ENCODE measurements around the gene SERTM1.
A peak's percentile ranks its signal among the peaks of the same experiment; 100 is the strongest.

SERTM1 gene

DNA sequence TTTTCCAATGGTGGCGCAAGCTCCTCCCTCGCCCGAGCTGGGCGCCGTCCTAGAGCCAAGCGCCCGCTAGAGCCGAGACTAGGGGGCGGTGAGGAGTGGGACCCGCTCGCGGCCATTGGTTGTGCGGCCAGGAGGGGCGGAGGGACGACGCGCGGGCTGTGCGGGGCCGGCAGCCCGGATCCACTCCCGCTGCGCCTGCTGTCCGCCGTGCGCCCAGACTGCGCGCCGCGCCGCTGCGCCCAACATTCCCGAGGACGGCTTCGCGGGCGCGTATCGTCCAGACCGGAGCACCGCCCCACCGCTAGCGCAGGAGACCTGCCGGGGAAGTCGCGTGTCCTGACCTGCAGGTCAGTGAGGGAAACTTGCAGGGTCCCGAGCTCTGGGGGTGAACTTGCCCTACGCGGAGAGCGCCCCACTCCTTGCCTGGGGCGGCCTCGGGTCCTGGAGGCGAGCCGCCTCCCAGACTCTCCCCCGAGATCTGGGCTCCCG is at the start of gene SERTM1:
Gene SERTM1 (plus strand): TSS at position 183 of the 489 bp plus-strand sequence. CDS start 21,059 bp downstream, outside the sequence.
- TF ChIP-seq, protein P1, sequence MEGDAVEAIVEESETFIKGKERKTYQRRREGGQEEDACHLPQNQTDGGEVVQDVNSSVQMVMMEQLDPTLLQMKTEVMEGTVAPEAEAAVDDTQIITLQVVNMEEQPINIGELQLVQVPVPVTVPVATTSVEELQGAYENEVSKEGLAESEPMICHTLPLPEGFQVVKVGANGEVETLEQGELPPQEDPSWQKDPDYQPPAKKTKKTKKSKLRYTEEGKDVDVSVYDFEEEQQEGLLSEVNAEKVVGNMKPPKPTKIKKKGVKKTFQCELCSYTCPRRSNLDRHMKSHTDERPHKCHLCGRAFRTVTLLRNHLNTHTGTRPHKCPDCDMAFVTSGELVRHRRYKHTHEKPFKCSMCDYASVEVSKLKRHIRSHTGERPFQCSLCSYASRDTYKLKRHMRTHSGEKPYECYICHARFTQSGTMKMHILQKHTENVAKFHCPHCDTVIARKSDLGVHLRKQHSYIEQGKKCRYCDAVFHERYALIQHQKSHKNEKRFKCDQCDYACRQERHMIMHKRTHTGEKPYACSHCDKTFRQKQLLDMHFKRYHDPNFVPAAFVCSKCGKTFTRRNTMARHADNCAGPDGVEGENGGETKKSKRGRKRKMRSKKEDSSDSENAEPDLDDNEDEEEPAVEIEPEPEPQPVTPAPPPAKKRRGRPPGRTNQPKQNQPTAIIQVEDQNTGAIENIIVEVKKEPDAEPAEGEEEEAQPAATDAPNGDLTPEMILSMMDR (IDR thresholded peaks at IDR 0.05; ENCODE audit: low read depth, low read length, missing control alignments) = no peak
- H3K4me3 ChIP-seq (ENCODE audit: low read depth, low read length) = peak within 1 kb of the TSS; percentile 48
- in situ Hi-C loops (cut with HindIII; ENCODE audit: low sequenced_read_pairs) = no loop called here
- DNase-seq (ENCODE audit: low read depth) = no peak

DNA sequence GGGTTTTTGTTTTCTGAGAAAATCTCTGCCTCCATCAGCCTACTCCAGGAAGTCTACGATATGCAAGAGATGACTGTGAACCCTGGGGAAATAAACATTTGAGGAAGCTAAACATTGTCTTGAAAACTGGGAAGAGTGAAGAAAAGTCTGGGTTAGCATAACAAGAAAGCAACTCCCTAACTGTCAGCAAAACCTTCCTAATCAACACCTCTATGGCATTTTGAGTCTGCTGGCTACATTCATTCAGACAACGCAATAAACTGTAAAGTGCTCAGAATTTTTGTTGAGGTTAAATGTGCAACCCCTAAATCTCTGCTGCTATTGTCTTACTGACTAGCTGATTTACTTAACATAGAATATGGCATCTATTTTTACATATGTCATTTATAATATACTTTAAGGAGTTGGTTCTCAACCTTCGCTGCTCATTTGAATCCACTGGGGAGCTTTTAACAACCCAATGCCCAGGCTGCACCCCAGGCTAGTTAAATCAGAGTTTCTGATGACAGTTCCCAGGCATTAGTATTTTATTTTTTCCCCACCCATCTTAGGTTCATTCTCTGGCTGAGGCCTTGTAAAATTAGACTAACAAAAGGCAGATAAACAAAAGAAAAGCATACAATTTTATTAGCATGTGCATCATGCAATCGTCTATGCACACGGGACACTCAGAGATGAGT is 45.3 kb upstream of the SERTM1 start:
- no peak overlapping the region for H3K4me3 ChIP-seq (ENCODE audit: low read depth, low read length)
- in situ Hi-C loops (cut with HindIII; ENCODE audit: low sequenced_read_pairs) = no loop called here
- no peak for DNase-seq (ENCODE audit: low read depth)
- TF ChIP-seq, protein P1 (IDR thresholded peaks at IDR 0.05; ENCODE audit: low read depth, low read length, missing control alignments) = no peak

DNA sequence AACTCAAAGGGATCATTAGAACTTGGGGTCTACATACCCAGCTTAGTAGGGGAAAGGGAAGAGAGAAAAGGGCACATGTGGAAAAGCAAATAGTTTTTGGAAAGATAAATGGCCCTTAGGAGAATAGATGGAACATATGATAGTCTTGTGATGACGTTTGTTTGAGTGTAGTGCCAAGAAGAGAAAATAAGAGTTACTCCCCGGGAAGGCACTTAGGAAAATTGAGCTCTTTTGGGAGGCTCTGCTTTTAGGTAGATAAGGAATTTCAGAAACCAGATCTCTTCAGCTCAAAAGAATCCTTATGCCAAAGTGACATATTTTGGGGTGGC is 44.8 kb upstream of the SERTM1 start:
- DNase-seq (ENCODE audit: low read depth) = no peak
- in situ Hi-C loops (cut with HindIII; ENCODE audit: low sequenced_read_pairs) = no loop called here
- no peak overlapping the region for H3K4me3 ChIP-seq (ENCODE audit: low read depth, low read length)
- TF ChIP-seq, protein P1 (IDR thresholded peaks at IDR 0.05; ENCODE audit: low read depth, low read length, missing control alignments) = no peak

DNA sequence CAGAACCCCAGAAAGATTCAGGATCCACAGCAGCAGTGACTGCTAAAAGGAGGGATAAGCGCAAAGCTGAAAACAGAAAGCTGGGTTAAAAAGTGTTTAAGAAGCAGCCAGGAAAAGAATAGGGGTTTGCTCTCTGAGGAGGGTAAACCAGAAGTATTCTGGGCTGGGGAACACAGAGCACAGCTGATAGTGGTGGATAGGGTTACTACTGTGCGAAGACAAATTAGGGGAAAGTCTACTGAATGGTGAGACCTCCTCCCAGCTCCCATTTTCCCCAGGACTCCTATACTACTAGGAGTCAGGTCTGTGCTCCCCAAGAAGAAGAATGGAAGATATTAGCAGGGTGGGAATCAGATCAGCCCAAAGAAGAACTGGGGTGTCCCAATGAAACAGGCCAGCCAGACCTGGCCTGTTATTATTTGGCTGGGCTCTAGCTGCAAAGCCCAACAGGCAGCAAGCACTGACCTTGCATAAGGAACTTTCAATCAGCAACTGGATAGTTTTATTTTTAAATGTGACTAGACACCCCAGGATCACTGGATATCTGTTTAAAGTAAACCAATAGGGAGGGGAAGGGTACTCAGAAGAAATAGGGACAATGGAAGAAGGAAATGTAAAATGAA is 43.5 kb upstream of the SERTM1 start:
- TF ChIP-seq, protein P1 (IDR thresholded peaks at IDR 0.05; ENCODE audit: low read depth, low read length, missing control alignments) = no peak
- H3K4me3 ChIP-seq (ENCODE audit: low read depth, low read length) = no peak overlapping the region
- DNase-seq (ENCODE audit: low read depth) = no peak
- in situ Hi-C loops (cut with HindIII; ENCODE audit: low sequenced_read_pairs) = no loop called here

DNA sequence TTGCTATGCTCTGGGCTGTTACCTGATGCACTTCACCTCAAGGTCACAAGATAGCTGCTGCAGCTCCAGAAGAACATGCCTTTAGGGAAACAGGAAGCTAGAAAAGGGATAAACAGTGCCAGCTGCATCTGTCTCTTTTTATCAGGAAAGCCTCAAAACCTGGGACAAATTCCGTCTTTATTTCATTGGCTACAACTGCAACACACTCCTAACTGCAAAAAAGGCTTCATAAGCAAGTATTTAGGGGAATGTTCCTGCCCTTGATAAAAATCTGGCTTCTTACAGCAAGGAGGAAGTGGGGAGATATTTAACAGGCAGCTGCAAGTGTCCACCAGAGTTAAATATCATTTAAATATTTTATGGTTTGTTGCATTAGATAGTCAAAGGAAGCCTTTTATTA is 34.2 kb upstream of the SERTM1 start:
- in situ Hi-C loops (cut with HindIII; ENCODE audit: low sequenced_read_pairs) = no loop called here

DNA sequence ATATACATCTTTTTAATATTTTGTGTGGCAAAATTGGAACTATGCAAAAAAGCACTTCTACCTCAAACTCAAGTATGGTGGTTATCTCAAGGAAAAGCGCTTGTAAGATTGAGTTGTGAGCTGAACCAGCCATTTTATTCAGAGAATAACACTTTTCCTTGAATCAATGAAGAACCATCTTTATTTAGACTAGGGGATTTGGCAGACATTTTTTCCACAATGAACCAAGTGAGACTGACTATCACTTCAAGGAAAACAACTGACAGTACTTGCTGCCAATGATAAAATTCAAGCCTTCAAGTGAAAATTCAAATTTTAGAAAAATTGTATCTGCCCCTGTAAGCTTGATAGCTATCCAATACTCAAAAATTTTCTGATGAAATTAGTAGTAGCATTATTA is 23.2 kb upstream of the SERTM1 start:
- H3K4me3 ChIP-seq (ENCODE audit: low read depth, low read length) = no peak overlapping the region
- no peak for DNase-seq (ENCODE audit: low read depth)
- TF ChIP-seq, protein P1 (IDR thresholded peaks at IDR 0.05; ENCODE audit: low read depth, low read length, missing control alignments) = no peak
- in situ Hi-C loops (cut with HindIII; ENCODE audit: low sequenced_read_pairs) = no loop called here

More for the DNA sequence above, 34.2 kb upstream of the SERTM1 start:
- TF ChIP-seq, protein P1 (IDR thresholded peaks at IDR 0.05; ENCODE audit: low read depth, low read length, missing control alignments) = no peak
- DNase-seq (ENCODE audit: low read depth) = no peak
- no peak overlapping the region for H3K4me3 ChIP-seq (ENCODE audit: low read depth, low read length)

Measured in astrocyte of the cerebellum (primary cell).